Stimulated activated CD8-positive, alpha-beta memory T cell treated with anti-CD3 and anti-CD28 coated beads, Interleukin-4, amount 100 ng/mL, for 4 hours (primary cell): ENCODE results near the gene LDHD.

ENCODE experiments used
- DNase-seq, 2 donors: peaks; one replicate each; pipeline ENCODE4 v3.0.0-alpha.2; 2020; ENCODE audit warnings: low read depth in 2 of 2, low spot score in 1 of 2

The LDHD gene

GRCh38 chr16:75083813-75084212, 32.8 kb downstream of the LDHD start:
- no peak for DNase-seq

GRCh38 chr16:75081179-75081859, 35.3 kb downstream of the LDHD start:
- no peak for DNase-seq

- DNase-seq = no peak
Observed at GRCh38 chr16:75080205-75081029, 36.2 kb downstream of the LDHD start.

- DNase-seq = no peak
Observed at GRCh38 chr16:75079346-75079926, 37.1 kb downstream of the LDHD start.

- DNase-seq = no peak
Observed at GRCh38 chr16:75078886-75079285, 37.7 kb downstream of the LDHD start.

GRCh38 chr16:75075688-75076268, 40.8 kb downstream of the LDHD start:
- DNase-seq = no peak

GRCh38 chr16:75074920-75075687, 41.5 kb downstream of the LDHD start:
- DNase-seq = peak; percentile 41 to 64

- DNase-seq = no peak
Observed at GRCh38 chr16:75074304-75074793, 42.2 kb downstream of the LDHD start.

GRCh38 chr16:75073545-75074303, 42.9 kb downstream of the LDHD start:
- no peak for DNase-seq

GRCh38 chr16:75072239-75072947, 44.2 kb downstream of the LDHD start:
- DNase-seq = no peak

GRCh38 chr16:75071621-75072020, 45.0 kb downstream of the LDHD start:
- DNase-seq = no peak

GRCh38 chr16:75070012-75070841, 46.4 kb downstream of the LDHD start:
- no peak for DNase-seq

- no peak for DNase-seq
Observed at GRCh38 chr16:75068085-75069031, 48.2 kb downstream of the LDHD start.

- no peak for DNase-seq
Observed at GRCh38 chr16:75066861-75067447, 49.6 kb downstream of the LDHD start.

GRCh38 chr16:75065521-75066149, 50.9 kb downstream of the LDHD start:
- DNase-seq = no peak

- peak in 1 of 2 donors; percentile 21 for DNase-seq
Observed at GRCh38 chr16:75065149-75065505, 51.5 kb downstream of the LDHD start.
